Erythroblast (primary cell): Measurements from ENCODE around the gene TTC39A.

Source experiments
- GATA1 ChIP-seq: IDR thresholded peaks from 2 replicates; pipeline ENCODE4 v1.6.1; 2011; ENCODE audit warnings: low read depth, mild to moderate bottlenecking, control low read depth, low read length, moderate library complexity
- POLR2A ChIP-seq: IDR thresholded peaks from 2 replicates; pipeline ENCODE4 v1.6.1; 2011; ENCODE audit warnings: mild to moderate bottlenecking, low read length

GRCh38 chr1:51331206-51332100 is 1.1 kb upstream of the TTC39A start:
- no peak for TF ChIP-seq POLR2A
- no peak for TF ChIP-seq GATA1
